Measurements from ENCODE around the gene MAPKAPK2.
"Not testable (repeated sequence)": the region's sequence is repeated elsewhere in the genome, so short reads cannot be mapped to it uniquely, and the experiment has no call there.

The MAPKAPK2 gene

DNA sequence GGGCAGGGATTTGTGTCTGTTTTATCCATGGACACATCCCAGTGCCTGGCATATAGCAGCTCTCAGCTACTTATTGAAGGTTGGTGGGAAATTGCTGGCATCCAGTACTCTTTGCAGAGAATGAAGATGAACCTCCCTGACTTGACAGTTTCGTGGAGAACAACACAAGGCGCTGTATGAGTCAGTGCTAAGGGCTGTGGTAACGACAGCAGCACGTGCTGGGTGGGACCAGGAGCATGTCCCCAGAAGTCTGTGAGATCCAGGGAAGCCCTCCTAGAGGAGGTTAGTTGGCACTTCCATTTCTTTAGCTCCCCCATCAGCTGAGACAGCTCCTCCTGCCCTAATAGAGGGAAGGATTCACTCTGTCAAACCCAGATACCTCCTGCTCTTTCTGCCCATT is 60.0 kb downstream of the MAPKAPK2 start:
- no peak for DNase-seq (ENCODE audit: low spot score)

- no peak for DNase-seq (ENCODE audit: low spot score)
These were observed 60.6 kb downstream of the MAPKAPK2 start for GRCh38 chr1:206745301-206745700.

GRCh38 chr1:206748348-206749030 is 63.8 kb downstream of the MAPKAPK2 start:
- no peak for DNase-seq (ENCODE audit: low spot score)

DNA sequence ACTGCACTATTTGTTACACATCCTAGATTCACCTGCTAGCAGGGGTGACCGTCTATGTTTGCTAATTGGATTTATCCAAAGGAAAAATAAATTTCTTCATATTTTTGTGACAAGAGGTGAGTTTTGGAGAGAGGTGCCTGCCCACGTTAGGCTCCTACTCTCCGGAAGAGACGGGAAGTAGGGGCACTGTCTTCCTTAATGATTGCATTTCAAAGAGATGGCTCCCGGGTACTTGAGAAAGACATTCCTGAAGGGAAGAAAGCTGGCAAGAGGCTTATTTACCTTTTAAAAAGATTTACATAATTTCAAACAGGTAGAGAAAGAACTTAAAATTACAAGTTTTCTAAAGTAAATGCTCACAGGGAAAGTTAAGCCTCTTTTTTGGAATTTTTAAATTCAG is 67.2 kb downstream of the MAPKAPK2 start:
- no peak for DNase-seq (ENCODE audit: low spot score)

- no peak for DNase-seq (ENCODE audit: low spot score)
These were observed 67.8 kb downstream of the MAPKAPK2 start for GRCh38 chr1:206752481-206752880.

DNA sequence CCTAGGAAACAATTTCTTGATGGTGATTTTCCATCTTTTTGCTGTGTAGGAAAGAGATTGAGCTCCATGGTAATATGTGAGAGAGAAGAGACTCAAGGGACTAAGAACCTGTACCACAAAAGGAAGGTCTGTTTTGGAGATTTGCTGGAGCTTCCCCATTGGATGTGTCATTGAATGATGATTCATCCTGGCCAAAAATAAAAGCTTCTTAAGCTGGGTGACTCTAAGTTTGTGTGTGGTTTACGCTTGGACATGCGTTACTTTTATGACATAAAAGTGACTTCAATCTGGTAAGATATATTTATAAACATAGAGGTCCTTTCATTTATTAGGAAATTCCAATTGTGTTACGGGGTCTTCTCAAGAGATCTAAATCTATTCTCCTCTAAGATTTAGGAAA is 68.4 kb downstream of the MAPKAPK2 start:
- DNase-seq (ENCODE audit: low spot score): no peak

DNA sequence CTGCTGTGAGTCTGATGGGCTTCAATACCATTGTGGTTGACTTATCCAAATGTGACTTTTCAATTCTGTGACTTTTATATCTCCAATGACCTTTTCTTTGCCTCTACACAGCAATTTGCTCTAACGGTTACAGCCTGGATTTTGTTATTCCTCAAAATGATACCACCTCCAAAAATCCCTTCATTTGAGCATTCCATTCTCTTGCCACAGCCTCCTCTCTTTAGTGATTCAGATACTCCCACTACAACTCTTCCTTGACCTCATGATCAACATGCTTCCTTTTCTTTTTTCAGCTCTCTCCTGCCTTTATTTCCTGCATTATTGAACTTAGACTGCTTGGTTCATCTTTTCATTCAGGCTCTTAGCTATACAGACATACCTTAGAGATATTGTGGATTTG is 69.3 kb downstream of the MAPKAPK2 start:
- DNase-seq (ENCODE audit: low spot score): no peak

DNA sequence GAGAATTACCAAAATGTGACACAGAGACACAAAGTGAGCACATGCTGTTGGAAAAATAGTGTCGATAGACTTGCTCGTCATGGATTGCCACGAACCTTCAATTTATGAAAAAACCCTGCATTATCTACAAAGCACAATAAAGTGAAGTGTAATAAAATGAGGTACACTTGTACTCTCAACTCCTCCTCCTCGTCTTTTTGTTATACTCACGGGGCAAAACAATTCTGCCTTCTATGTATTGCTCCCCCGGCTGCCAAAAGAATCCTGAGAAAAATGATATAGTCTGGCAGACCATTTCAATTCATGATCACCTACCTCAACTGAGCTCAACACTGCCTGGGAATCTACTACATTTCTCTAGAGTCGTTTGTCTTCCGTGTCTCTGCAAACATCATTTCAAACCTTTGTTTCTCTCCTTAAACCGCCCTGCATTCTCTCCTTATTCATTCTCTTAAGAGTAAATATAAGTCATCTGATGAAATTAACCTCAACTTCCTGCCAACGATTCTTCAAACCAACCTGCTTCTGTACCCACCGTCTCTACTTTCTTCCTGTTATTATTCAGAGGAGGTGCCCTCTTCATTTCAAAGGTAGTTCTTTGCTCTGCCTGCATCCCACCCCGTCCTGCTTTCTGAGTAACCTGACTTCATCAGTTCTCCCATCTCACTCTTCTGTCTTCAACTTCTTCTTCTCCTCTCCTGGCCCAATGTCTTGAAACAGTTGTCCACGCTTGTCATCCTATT is 73.0 kb downstream of the MAPKAPK2 start:
- DNase-seq (ENCODE audit: low spot score): no peak

- no peak for DNase-seq (ENCODE audit: low spot score)
These were observed 75.9 kb downstream of the MAPKAPK2 start for GRCh38 chr1:206760590-206760989.

GRCh38 chr1:206761159-206761768 is 76.6 kb downstream of the MAPKAPK2 start:
- DNase-seq (ENCODE audit: low spot score): no peak

DNA sequence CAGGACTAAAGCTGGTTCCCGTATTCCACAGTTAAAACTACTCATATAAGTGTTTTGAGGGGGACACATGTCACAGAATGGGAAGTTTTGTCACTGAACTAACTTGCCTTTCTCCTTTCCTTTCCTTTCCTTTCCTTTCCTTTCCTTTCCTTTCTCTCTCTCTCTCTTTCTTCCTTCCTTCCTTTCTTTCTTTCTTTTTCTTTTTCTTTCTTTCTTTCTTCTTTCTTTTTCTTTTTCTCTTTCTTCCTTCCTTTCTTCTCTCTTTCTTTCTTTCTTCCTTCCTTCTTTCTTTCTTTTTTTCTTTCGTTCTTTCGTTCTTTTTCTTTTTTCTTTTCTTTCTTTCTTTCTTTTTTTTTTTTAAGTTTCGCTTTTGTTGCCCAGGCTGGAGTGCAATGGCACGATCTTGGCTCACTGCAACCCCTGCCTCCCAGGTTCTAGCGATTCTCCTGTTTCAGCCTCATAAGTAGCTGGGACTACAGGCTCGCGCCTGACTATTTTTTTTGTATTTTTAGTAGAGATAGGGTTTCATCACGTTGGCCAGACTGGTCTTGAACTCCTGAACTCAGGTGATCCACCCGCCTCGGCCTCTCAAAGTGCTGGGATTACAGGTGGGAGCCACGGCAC is 78.1 kb downstream of the MAPKAPK2 start:
- DNase-seq (ENCODE audit: low spot score): not testable (repeated sequence)

DNA sequence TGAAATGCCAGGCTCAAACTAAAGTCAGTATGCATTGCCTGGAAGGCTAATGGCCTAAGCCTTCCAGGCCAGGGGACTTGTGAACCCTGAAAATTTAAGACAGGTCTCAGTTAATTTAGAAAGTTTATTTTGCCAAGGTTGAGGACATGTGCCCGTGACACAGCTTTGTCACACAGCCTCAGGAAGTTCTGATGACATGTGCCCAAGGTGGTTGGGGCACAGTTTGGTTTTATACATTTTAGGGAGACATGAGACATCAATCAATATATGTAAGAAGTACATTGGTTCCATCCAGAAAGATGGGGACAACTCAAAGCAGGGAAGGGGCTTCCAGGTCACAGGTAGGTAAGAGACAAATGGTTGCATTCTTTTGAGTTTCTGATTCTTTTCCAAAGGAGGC is 81.1 kb downstream of the MAPKAPK2 start:
- DNase-seq (ENCODE audit: low spot score): not testable (repeated sequence)

DNA sequence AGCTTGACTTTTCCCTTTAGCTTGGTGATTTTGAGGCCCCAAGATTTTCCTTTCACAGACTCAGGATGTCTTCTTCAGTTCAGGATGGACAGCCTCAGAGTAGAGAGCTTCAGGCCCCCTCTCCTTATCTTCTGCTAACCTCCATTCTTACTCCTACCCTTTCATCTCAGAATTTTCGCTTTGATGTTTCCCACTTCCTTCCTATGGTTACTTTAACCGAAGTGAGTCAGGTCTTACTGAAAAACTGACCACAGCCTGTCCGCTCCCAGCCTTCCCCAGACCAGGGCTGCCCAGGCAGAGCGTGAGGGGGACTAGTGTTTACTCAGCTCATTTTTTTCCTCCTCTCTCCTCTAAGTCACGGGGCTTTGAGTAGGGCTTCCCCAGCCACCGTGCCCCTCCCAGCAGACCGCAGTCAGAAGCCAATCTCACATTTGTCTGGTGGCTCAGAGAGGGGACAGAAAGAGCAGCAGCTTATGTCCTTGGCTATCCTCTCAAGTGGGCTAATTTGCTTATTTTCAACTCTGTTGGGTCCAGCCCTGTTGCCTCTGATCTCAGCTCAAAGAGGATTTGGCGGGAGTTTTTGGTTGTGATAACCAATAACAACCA is 81.6 kb downstream of the MAPKAPK2 start:
- no peak for DNase-seq (ENCODE audit: low spot score)

- no peak for DNase-seq (ENCODE audit: low spot score)
These were observed 84.0 kb downstream of the MAPKAPK2 start for GRCh38 chr1:206768472-206769303.

GRCh38 chr1:206769304-206769731 is 84.6 kb downstream of the MAPKAPK2 start:
- no peak for DNase-seq (ENCODE audit: low spot score)

DNA sequence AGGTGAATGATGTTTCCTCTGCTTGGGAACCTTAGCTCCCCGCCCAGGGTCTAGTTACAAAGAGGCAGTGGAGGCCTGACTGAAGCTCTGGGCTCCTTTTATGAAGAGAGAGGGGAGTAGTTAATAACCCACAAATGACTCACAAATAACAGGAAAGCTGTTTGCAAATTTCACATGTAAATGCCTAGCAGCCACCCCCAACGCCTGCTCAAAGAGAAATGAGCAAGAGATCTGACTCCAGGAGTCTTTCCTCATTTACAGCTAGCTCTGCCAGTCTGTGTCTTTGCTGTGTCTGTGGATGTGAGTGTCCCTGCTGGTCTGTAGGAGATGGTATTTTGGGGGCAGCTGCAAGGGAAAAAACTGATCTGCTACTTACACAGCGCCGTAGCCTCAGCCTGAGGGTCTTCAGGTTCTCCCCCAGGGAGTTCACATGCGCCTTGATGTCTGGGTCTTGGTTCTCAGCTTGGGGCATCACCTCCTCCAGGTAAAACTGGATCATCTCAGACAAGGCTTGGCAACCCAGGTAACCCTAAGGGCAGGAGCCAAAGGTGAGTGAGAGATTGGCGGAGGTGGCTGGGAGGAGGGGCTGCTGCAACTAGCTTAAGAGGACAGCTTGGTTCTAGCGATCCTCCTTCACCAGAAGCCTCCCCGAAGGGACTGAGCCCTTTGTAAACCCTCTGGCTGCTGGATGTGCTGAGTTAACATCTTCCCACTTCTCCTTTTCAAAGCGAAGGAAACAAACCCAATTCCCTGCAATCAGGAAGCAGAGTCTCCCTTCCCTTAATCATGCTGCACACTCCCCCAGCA is 86.0 kb downstream of the MAPKAPK2 start, which contains the start of gene IL19:
Gene IL19, plus strand, starts transcription at position 243 of the 807 bp plus-strand sequence. CDS start 65,890 bp downstream, outside the sequence.
- DNase-seq (ENCODE audit: low spot score): no peak

DNA sequence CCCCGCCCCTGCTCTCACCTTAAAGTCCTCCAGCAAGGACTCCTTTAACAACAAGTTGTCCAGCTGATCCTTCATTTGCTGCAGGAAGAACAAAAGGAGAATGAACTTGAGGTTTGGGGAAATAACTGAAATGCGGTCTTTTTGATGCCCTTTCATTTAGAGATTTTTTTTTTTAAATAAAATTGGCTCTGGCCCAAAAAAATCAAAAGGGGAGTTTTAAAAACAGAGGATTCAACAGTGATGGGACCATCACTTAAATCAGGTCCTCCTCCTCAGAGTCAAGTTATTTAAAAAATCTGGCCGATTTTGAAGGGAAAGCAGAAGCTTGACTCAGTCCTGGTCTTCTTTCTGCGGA is 86.6 kb downstream of the MAPKAPK2 start:
- DNase-seq (ENCODE audit: low spot score): no peak

DNA sequence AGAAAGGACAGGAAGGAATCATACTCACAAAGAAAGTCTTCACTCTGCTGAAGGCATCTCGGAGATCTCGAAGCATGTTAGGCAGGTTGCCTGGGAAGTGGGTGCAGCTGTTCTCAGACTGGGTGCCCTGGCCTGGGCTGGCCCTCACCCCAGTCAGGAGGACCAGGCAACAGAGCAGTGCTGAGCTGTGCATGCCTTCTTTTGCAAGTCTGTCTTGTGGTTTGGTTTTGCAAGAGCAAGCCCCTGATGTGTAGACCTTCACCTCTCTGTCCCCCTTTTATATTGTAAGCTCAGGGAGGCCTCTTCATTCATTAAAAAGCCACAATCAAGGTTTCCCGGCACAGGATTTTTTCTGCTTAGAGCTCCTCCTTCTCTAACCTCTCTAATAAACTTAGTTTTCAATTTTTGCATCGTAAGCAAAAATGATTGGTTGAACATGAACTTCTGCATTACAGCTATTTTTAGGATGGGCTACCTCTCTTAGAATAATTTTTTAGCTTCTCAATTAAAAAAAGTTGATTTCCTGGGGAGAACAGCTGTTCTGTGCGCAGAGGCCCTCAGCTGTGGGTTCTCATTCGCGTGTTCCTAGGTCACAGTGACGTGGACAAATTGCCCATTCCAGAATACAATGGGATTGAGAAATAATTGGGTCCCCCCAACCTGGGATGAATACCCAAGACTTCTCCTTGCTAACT is 87.7 kb downstream of the MAPKAPK2 start, which contains the start of gene IL10:
Gene IL10, minus strand, starts transcription at position 252 of the 695 bp plus-strand sequence. Its CDS starts 59 bp downstream, at position 193.
- no peak for DNase-seq (ENCODE audit: low spot score)

DNA sequence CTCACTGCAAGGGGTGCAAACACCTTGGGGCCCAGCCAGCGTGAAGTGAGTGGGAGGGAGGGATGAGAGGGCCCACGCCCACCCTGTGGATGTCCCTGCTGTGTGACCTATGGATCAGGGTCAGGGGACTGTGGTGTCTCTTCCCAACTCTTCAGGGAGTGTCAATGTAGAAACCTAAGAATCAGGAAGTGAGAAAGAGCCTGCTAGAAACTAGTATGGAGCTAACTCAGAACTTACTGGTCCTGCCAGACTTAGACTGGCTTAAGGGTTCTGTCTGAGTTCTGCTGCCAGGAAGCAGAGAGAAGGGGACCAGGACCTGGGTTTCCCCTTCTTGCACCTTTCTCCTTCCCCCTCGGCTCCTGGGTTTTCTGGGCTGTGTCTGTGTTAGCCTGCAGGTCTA is 89.4 kb downstream of the MAPKAPK2 start:
- DNase-seq (ENCODE audit: low spot score): no peak

- no peak for DNase-seq (ENCODE audit: low spot score)
These were observed 91.5 kb downstream of the MAPKAPK2 start for GRCh38 chr1:206776229-206776628.

Measured in HuH-7.5 (cell line).